ENCODE data around the gene LDLRAD4.
A peak's percentile ranks its signal among the peaks of the same experiment; 100 is the strongest.

The LDLRAD4 gene

DNA sequence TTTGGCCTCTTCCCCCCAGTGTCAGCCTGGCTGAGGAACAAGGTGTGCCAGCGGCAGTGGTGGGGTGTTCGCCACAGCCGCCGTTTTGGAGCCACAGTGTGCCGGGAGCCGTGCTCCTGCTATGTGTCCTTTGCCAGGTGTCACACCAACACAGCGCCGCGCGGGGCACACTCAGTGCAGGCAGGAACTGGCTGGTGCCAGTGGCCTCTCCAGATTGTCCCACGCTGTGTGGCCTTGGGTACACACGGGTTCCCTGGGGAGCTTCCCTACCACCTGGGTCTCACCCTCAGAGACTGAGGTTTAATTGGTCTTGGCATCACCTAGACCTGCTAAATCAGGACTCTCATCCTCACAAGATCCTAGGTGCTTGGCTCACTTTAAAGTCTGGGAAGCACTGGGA lies 171.6 kb downstream of the LDLRAD4 start:
- H3K9me3 ChIP-seq (ENCODE audit: control insufficient read depth in 1 of 2, low read length in 2 of 2), result no peaks in the 10 kb centered on the region
- no peak overlapping the region for H3K4me3 ChIP-seq (ENCODE audit: low read depth in 1 of 2, low read length in 2 of 2)
- no peak overlapping the region for H3K9ac ChIP-seq (ENCODE audit: low read depth in 1 of 2, low read length in 2 of 2)
- peaks cover 4 to 12% of the 10 kb centered on the region in 2 donors for H3K36me3 ChIP-seq (ENCODE audit: control insufficient read depth in 1 of 2, insufficient read depth in 2 of 2, low read length in 2 of 2)
- H3K4me1 ChIP-seq (ENCODE audit: control insufficient read depth in 1 of 2, insufficient read depth in 2 of 2, low read length in 2 of 2), result peaks cover 0 to 6% of the 10 kb centered on the region in 2 donors
- H3K27ac ChIP-seq (ENCODE audit: low read depth, low read length), result no peak overlapping the region
- H3K27me3 ChIP-seq (ENCODE audit: control insufficient read depth in 1 of 2, insufficient read depth in 2 of 2, low read length in 2 of 2), result no peaks in the 10 kb centered on the region

DNA sequence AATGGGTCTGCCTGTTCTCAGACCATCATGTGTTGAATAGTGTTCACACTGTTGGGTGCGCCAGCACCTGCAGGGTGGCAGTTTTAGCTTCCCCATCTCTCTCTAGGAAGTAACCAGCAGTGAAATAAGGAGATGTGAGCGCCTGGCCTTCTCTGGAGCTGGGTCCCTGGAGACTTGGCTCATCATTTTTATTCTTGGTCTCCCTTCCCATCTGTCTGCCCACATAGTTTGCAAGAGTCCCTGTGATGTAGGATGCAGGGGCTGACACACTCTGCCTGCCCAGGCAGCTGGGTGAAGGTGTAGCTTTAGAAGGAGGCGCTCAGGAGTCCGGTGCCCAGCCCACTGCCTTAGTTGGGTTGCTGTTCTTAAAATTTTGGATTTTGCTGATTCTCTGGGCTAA lies 172.2 kb downstream of the LDLRAD4 start:
- no peaks in the 10 kb centered on the region for H3K27me3 ChIP-seq (ENCODE audit: control insufficient read depth in 1 of 2, insufficient read depth in 2 of 2, low read length in 2 of 2)
- H3K36me3 ChIP-seq (ENCODE audit: control insufficient read depth in 1 of 2, insufficient read depth in 2 of 2, low read length in 2 of 2), result peaks cover 4 to 12% of the 10 kb centered on the region in 2 donors
- H3K4me3 ChIP-seq (ENCODE audit: low read depth in 1 of 2, low read length in 2 of 2), result no peak overlapping the region
- H3K27ac ChIP-seq (ENCODE audit: low read depth, low read length), result no peak overlapping the region
- no peaks in the 10 kb centered on the region for H3K9me3 ChIP-seq (ENCODE audit: control insufficient read depth in 1 of 2, low read length in 2 of 2)
- peaks cover 0 to 6% of the 10 kb centered on the region in 2 donors for H3K4me1 ChIP-seq (ENCODE audit: control insufficient read depth in 1 of 2, insufficient read depth in 2 of 2, low read length in 2 of 2)
- no peak overlapping the region for H3K9ac ChIP-seq (ENCODE audit: low read depth in 1 of 2, low read length in 2 of 2)

DNA sequence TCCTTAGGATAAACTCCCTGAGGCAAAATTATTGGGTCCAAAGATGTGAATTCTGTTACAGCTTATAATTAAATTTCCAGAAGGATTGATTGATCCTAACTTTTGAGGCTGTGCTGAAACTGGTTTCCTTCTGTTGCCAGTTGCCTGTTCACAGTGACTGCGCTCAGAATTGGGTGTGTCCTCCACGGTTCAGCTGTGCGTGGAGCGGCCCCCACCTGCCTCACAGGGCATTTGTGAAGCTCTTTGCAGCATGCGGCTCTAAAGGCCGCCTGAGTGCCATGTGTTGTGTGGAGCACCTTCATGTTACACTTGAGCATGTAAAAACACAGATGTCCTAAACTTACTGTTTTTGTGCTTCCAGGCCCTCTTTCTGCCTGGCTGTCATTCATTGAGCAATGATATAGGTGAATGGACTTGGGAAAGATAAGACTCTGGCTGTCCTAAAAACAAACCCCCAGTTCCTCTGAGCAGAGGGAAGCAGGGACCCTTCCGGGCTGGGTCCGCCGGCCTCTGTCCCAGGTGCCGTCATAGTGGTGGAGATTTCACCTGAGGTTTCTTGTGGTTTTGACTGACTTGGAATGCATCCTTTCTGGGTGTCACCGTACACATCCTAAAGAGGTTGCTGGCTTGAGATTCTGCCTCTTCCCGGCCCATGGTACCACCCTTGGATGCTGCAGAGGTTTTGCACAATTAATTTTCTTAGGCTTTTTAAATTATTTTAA lies 173.6 kb downstream of the LDLRAD4 start:
- H3K27ac ChIP-seq (ENCODE audit: low read depth, low read length), result no peak overlapping the region
- H3K9me3 ChIP-seq (ENCODE audit: control insufficient read depth in 1 of 2, low read length in 2 of 2), result no peaks in the 10 kb centered on the region
- H3K4me1 ChIP-seq (ENCODE audit: control insufficient read depth in 1 of 2, insufficient read depth in 2 of 2, low read length in 2 of 2), result peaks cover 0 to 6% of the 10 kb centered on the region in 2 donors
- H3K36me3 ChIP-seq (ENCODE audit: control insufficient read depth in 1 of 2, insufficient read depth in 2 of 2, low read length in 2 of 2), result peaks cover 4 to 12% of the 10 kb centered on the region in 2 donors
- no peak overlapping the region for H3K9ac ChIP-seq (ENCODE audit: low read depth in 1 of 2, low read length in 2 of 2)
- H3K4me3 ChIP-seq (ENCODE audit: low read depth in 1 of 2, low read length in 2 of 2), result no peak overlapping the region
- no peaks in the 10 kb centered on the region for H3K27me3 ChIP-seq (ENCODE audit: control insufficient read depth in 1 of 2, insufficient read depth in 2 of 2, low read length in 2 of 2)

DNA sequence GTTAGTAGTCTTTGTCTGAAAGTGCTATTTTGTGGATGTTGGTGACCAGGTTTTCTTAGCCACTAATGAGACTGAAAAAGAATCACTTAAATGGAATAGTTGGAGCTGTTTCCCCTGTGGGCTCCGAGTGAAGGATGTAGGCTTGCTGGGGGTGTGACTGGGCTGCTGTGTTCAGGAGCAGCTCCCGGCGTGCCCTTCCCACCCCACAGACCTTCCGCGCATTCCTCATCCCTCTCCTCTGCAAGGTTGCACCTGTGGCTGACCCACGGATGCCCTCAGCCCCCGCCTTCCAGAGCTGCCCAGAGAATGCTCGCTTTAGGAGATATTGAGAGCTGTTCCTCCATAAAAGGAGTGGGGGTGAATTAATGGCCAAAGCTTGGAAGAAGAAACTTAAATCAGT lies 174.3 kb downstream of the LDLRAD4 start:
- Histone ChIP-seq H3K36me3 (ENCODE audit: control insufficient read depth in 1 of 2, insufficient read depth in 2 of 2, low read length in 2 of 2) (peaks cover 0 to 12% of the 10 kb centered on the region in 2 donors), H3K4me1 (ENCODE audit: control insufficient read depth in 1 of 2, insufficient read depth in 2 of 2, low read length in 2 of 2) (peaks cover 0 to 6% of the 10 kb centered on the region in 2 donors), H3K27me3 (ENCODE audit: control insufficient read depth in 1 of 2, insufficient read depth in 2 of 2, low read length in 2 of 2) (no peaks in the 10 kb centered on the region), H3K4me3 (ENCODE audit: low read depth in 1 of 2, low read length in 2 of 2) (no peak overlapping the region), H3K27ac (ENCODE audit: low read depth, low read length) (no peak overlapping the region), H3K9me3 (ENCODE audit: control insufficient read depth in 1 of 2, low read length in 2 of 2) (no peaks in the 10 kb centered on the region), H3K9ac (ENCODE audit: low read depth in 1 of 2, low read length in 2 of 2) (no peak overlapping the region)

DNA sequence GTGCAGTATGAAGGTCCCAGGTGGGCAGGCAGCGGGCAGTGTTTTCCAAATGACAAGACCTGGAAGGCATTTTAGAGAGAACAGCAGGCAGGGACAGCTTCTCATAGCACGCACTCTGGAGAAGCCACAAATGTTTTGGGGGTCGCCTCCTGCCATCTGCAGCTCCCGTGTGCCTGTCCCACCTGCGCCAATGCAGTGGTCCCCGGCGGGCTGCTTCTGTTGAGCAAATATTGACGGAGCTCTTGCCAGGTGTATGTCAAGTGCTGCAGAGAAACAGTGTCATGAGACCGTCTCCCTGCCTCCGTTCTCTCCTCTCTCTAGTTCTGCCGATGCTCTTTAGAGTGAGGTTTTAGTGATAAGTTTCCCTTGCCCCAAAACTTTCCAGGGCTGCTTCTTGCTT lies 174.8 kb downstream of the LDLRAD4 start:
- no peaks in the 10 kb centered on the region for H3K27me3 ChIP-seq (ENCODE audit: control insufficient read depth in 1 of 2, insufficient read depth in 2 of 2, low read length in 2 of 2)
- H3K4me3 ChIP-seq (ENCODE audit: low read depth in 1 of 2, low read length in 2 of 2), result no peak overlapping the region
- H3K9me3 ChIP-seq (ENCODE audit: control insufficient read depth in 1 of 2, low read length in 2 of 2), result no peaks in the 10 kb centered on the region
- H3K27ac ChIP-seq (ENCODE audit: low read depth, low read length), result no peak overlapping the region
- no peak overlapping the region for H3K9ac ChIP-seq (ENCODE audit: low read depth in 1 of 2, low read length in 2 of 2)
- H3K36me3 ChIP-seq (ENCODE audit: control insufficient read depth in 1 of 2, insufficient read depth in 2 of 2, low read length in 2 of 2), result peaks cover 0 to 9% of the 10 kb centered on the region in 2 donors
- peaks cover 0 to 6% of the 10 kb centered on the region in 2 donors for H3K4me1 ChIP-seq (ENCODE audit: control insufficient read depth in 1 of 2, insufficient read depth in 2 of 2, low read length in 2 of 2)

DNA sequence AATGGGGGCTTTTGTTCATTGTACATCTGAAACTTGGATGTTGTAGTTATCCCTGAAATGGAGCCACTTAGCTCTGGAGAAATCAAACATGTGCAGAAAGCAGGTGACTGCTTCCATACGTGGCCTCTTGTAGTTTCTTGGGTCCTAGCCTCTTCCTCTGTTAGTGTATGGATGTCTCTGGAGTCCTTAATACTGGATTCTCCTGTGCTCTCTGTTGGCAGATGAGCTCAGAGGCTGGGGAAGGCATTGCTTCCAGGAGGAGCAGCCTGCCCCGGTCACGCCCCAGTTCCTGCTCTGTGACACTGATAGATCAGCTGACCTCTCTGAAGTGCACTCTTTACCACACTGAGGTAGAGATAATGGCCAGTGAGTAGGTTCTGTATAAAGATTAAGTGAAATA lies 176.2 kb downstream of the LDLRAD4 start:
- H3K27ac ChIP-seq (ENCODE audit: low read depth, low read length), result no peak overlapping the region
- no peak overlapping the region for H3K9ac ChIP-seq (ENCODE audit: low read depth in 1 of 2, low read length in 2 of 2)
- H3K4me3 ChIP-seq (ENCODE audit: low read depth in 1 of 2, low read length in 2 of 2), result no peak overlapping the region
- H3K36me3 ChIP-seq (ENCODE audit: control insufficient read depth in 1 of 2, insufficient read depth in 2 of 2, low read length in 2 of 2), result no peaks in the 10 kb centered on the region
- H3K27me3 ChIP-seq (ENCODE audit: control insufficient read depth in 1 of 2, insufficient read depth in 2 of 2, low read length in 2 of 2), result no peaks in the 10 kb centered on the region
- H3K9me3 ChIP-seq (ENCODE audit: control insufficient read depth in 1 of 2, low read length in 2 of 2), result no peaks in the 10 kb centered on the region
- H3K4me1 ChIP-seq (ENCODE audit: control insufficient read depth in 1 of 2, insufficient read depth in 2 of 2, low read length in 2 of 2), result peaks cover 0 to 6% of the 10 kb centered on the region in 2 donors

DNA sequence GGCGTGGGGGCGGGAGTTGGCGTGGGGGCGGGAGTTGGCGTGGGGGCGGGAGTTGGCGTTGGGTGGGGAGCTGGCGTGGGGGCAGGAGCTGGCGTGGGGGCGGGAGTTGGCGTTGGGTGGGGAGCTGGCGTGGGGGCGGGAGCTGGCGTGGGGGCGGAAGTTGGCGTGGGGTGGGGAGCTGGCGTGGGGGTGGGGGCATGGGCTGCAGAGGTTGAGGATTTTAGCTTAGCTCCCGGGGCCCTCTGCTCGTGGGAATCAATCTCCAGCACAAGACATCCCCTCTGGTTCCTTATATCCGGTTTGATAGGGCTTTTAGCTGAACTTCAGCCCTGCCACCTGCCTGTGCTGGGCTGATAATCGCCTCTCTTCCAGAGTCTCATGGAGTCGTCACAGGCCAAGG lies 177.0 kb downstream of the LDLRAD4 start:
- Histone ChIP-seq H3K27me3 (ENCODE audit: control insufficient read depth in 1 of 2, insufficient read depth in 2 of 2, low read length in 2 of 2) (no peaks in the 10 kb centered on the region), H3K4me1 (ENCODE audit: control insufficient read depth in 1 of 2, insufficient read depth in 2 of 2, low read length in 2 of 2) (peaks cover 0 to 6% of the 10 kb centered on the region in 2 donors), H3K4me3 (ENCODE audit: low read depth in 1 of 2, low read length in 2 of 2) (peak overlapping the region in 1 of 2 donors; percentile 34), H3K36me3 (ENCODE audit: control insufficient read depth in 1 of 2, insufficient read depth in 2 of 2, low read length in 2 of 2) (no peaks in the 10 kb centered on the region), H3K9me3 (ENCODE audit: control insufficient read depth in 1 of 2, low read length in 2 of 2) (no peaks in the 10 kb centered on the region), H3K9ac (ENCODE audit: low read depth in 1 of 2, low read length in 2 of 2) (no peak overlapping the region), H3K27ac (ENCODE audit: low read depth, low read length) (no peak overlapping the region)

DNA sequence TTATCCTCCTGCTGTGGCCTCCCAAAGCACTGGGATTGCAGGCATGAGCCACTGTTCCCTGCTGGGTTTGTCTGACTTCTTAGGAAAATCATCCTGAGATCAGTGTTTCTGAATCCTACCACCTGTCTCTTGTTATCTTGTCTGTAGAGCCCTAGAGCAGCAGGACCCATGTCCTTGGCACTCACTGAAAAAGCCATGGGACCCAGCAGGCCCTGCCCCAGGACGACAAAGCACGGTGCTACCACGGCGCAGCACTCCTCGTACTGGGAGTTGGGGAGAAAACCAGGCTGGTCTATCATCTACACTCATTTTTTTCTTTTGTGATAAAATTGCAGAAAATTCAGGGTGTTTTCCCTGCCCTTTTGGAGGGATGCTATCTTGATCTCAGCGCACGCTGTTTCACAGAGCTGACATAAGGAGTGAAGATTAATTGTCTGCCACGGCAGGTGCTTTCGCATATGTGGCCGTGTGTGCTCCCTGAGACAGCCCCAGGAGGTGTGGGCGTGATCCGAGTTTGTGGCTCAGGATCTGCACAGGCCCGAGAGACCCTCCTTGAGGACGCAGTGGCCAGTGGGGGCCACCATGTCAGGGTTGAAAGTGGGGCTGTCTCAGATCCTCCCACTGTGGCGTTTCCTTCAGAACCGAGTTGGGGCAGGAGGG lies 179.1 kb downstream of the LDLRAD4 start:
- Histone ChIP-seq H3K9ac (ENCODE audit: low read depth in 1 of 2, low read length in 2 of 2) (no peak overlapping the region), H3K27me3 (ENCODE audit: control insufficient read depth in 1 of 2, insufficient read depth in 2 of 2, low read length in 2 of 2) (no peaks in the 10 kb centered on the region), H3K4me1 (ENCODE audit: control insufficient read depth in 1 of 2, insufficient read depth in 2 of 2, low read length in 2 of 2) (peaks cover 0 to 6% of the 10 kb centered on the region in 2 donors), H3K4me3 (ENCODE audit: low read depth in 1 of 2, low read length in 2 of 2) (no peak overlapping the region), H3K36me3 (ENCODE audit: control insufficient read depth in 1 of 2, insufficient read depth in 2 of 2, low read length in 2 of 2) (no peaks in the 10 kb centered on the region), H3K27ac (ENCODE audit: low read depth, low read length) (no peak overlapping the region), H3K9me3 (ENCODE audit: control insufficient read depth in 1 of 2, low read length in 2 of 2) (no peaks in the 10 kb centered on the region)

DNA sequence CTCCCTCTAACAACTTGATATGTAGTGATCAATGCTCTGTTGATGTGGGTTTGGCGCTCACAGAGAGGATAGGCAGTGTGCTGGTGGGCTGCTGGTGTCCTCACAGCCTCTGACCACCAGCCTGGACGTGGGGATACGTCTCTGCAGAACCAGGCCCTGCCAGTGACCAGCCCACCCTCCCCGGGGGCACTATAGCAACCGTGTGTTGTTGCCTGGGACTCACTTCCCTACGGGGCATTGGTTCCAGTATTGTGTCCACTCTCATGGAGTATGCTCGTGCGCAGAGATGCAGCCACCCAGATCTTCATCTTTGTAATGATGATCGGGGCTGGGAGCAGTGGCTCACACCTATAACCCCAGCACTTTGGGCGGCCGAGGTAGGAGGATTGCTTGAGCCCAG lies 180.1 kb downstream of the LDLRAD4 start:
- H3K4me1 ChIP-seq (ENCODE audit: control insufficient read depth in 1 of 2, insufficient read depth in 2 of 2, low read length in 2 of 2), result peaks cover 0 to 6% of the 10 kb centered on the region in 2 donors
- H3K9me3 ChIP-seq (ENCODE audit: control insufficient read depth in 1 of 2, low read length in 2 of 2), result no peaks in the 10 kb centered on the region
- no peak overlapping the region for H3K9ac ChIP-seq (ENCODE audit: low read depth in 1 of 2, low read length in 2 of 2)
- H3K36me3 ChIP-seq (ENCODE audit: control insufficient read depth in 1 of 2, insufficient read depth in 2 of 2, low read length in 2 of 2), result no peaks in the 10 kb centered on the region
- no peak overlapping the region for H3K4me3 ChIP-seq (ENCODE audit: low read depth in 1 of 2, low read length in 2 of 2)
- H3K27me3 ChIP-seq (ENCODE audit: control insufficient read depth in 1 of 2, insufficient read depth in 2 of 2, low read length in 2 of 2), result no peaks in the 10 kb centered on the region
- H3K27ac ChIP-seq (ENCODE audit: low read depth, low read length), result no peak overlapping the region

DNA sequence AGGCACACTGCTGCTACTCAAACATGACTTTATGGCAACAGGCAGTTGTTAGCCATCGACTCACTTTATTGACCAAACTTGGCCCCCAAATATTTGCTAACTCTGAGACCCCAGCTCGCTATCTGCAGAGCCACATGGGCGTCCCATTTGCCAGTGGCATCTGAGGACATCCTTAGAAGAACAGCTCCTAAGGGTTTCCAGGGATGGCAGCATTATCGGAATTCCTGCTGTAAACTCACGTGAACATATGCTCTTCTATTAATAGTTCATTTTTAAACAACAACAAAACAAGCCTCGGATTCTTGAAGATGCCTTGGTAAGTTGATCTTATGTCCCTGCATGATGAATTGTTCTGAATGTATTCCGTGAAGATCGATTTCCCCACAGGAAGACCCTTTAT lies 181.0 kb downstream of the LDLRAD4 start:
- Histone ChIP-seq H3K27me3 (ENCODE audit: control insufficient read depth in 1 of 2, insufficient read depth in 2 of 2, low read length in 2 of 2) (no peaks in the 10 kb centered on the region), H3K9ac (ENCODE audit: low read depth in 1 of 2, low read length in 2 of 2) (no peak overlapping the region), H3K4me1 (ENCODE audit: control insufficient read depth in 1 of 2, insufficient read depth in 2 of 2, low read length in 2 of 2) (peaks cover 0 to 6% of the 10 kb centered on the region in 2 donors), H3K36me3 (ENCODE audit: control insufficient read depth in 1 of 2, insufficient read depth in 2 of 2, low read length in 2 of 2) (peaks cover 0 to 3% of the 10 kb centered on the region in 2 donors), H3K9me3 (ENCODE audit: control insufficient read depth in 1 of 2, low read length in 2 of 2) (no peaks in the 10 kb centered on the region), H3K27ac (ENCODE audit: low read depth, low read length) (no peak overlapping the region), H3K4me3 (ENCODE audit: low read depth in 1 of 2, low read length in 2 of 2) (no peak overlapping the region)

Measured in duodenal mucosa (tissue), 2 donors.